H1 (cell line): ENCODE results near the gene LFNG. TPM values are rescaled to one million over a fixed set of nuclear protein-coding genes. Genes with fewer than 3 reads are reported as not detected.
A peak's percentile ranks its signal among the peaks of the same experiment; 100 is the strongest.

Experiments
- CTCF ChIA-PET: fragments of 300-600 bp; sonication (Branson Sonifier 250); formaldehyde crosslinking; loops from one replicate; lab custom pipeline; 2021; ENCODE audit not compliant: partially characterized antibody; lab: Charles Lee
- POLR2A ChIA-PET: fragments of 300-600 bp; sonication (Branson Sonifier 250); formaldehyde crosslinking; loops from one replicate; lab custom pipeline; 2021; ENCODE audit warnings: inconsistent platforms; ENCODE audit not compliant: partially characterized antibody; lab: Charles Lee
- DNase-seq, 2 experiments: peaks; one replicate each; pipeline versions ENCODE4 v3.0.0 to v3.0.0-alpha.2; 2010 to 2022; ENCODE audit warnings: low spot score in 2 of 2, low read depth in 1 of 2, mixed read lengths in 1 of 2
- FAIRE-seq: peaks from 2 replicates; lab custom pipeline; 2011; peaks lifted over from hg19 to GRCh38; lab: Jason Lieb, UNC
- H2AFZ ChIP-seq: 2 replicates; pipeline ENCODE4 v1.8.1; 2012; ENCODE audit warnings: low read length, inconsistent platforms
- H2AK5ac ChIP-seq: 2 replicates; pipeline ENCODE4 v1.6.1; 2013; ENCODE audit warnings: low read depth, low read length
- H2BK120ac ChIP-seq: replicated peaks from 2 replicates; pipeline ENCODE3; 2013; ENCODE audit warnings: low read depth, low read length, inconsistent platforms
- H2BK12ac ChIP-seq: 2 replicates; pipeline ENCODE4 v1.6.1; 2013; ENCODE audit warnings: low read depth, low read length
- H2BK15ac ChIP-seq: 2 replicates; pipeline ENCODE4 v1.6.1; 2013; ENCODE audit warnings: low read length
- H2BK20ac ChIP-seq: 2 replicates; pipeline ENCODE4 v1.6.1; 2013; ENCODE audit warnings: low read length
- H2BK5ac ChIP-seq: 2 replicates; pipeline ENCODE4 v1.6.1; 2013; ENCODE audit warnings: low read depth, low read length
- H3K14ac ChIP-seq: 2 replicates; pipeline ENCODE4 v1.6.1; 2013; ENCODE audit warnings: inconsistent platforms; ENCODE audit not compliant: insufficient read length
- H3K18ac ChIP-seq: 2 replicates; pipeline ENCODE4 v1.6.1; 2013; ENCODE audit warnings: low read length; ENCODE audit errors: extremely low read depth
- H3K23ac ChIP-seq: 2 replicates; pipeline ENCODE4 v1.6.1; 2013; ENCODE audit warnings: inconsistent platforms; ENCODE audit not compliant: insufficient read length
- H3K23me2 ChIP-seq: 2 replicates; pipeline ENCODE4 v1.6.1; 2013; ENCODE audit warnings: low read depth, low read length
- H3K27ac ChIP-seq: 2 replicates; pipeline ENCODE4 v1.6.1; 2011; ENCODE audit warnings: low read depth, low read length, inconsistent platforms
- H3K27me3 ChIP-seq, 4 experiments: replicated peaks in 1 of 4; 1 replicate in 1 of 4; 2 replicates in 3 of 4; pipeline versions ENCODE4 v1.6.1 to v1.8.1; 2011 to 2013; ENCODE audit warnings: low read length in 3 of 4, mild to moderate bottlenecking in 3 of 4, inconsistent platforms in 2 of 4, mixed read lengths in 2 of 4, moderate library complexity in 1 of 4; ENCODE audit not compliant: control insufficient read depth in 3 of 4, insufficient read depth in 3 of 4; ENCODE audit errors: extremely low read depth in 1 of 4
- H3K36me3 ChIP-seq, 4 experiments: 2 replicates each; pipeline versions ENCODE4 v1.6.1 to v1.8.1; 2011 to 2013; ENCODE audit warnings: mild to moderate bottlenecking in 4 of 4, low read length in 3 of 4, moderate library complexity in 2 of 4, control low read depth in 1 of 4, inconsistent platforms in 1 of 4; ENCODE audit not compliant: insufficient read depth in 4 of 4, control insufficient read depth in 2 of 4
- H3K4ac ChIP-seq: replicated peaks from 2 replicates; pipeline ENCODE3; 2013; ENCODE audit warnings: low read length, low read depth, mixed read lengths, inconsistent platforms; ENCODE audit not compliant: insufficient read length
- H3K4me1 ChIP-seq, 4 experiments: replicated peaks in 1 of 4; 1 replicate in 1 of 4; 2 replicates in 3 of 4; pipeline versions ENCODE4 v1.6.1 to v1.8.1; 2011 to 2013; ENCODE audit warnings: low read length in 3 of 4, inconsistent platforms in 2 of 4, mixed read lengths in 1 of 4; ENCODE audit not compliant: insufficient read depth in 4 of 4, control insufficient read depth in 3 of 4
- H3K4me2 ChIP-seq, 2 experiments: 2 replicates each; pipeline versions ENCODE4 v1.6.1 to v1.8.1; 2011 to 2013; ENCODE audit warnings: low read depth in 2 of 2, low read length in 2 of 2, control low read depth in 1 of 2, inconsistent platforms in 1 of 2, mild to moderate bottlenecking in 1 of 2; ENCODE audit not compliant: insufficient read depth in 1 of 2
- H3K4me3 ChIP-seq, 4 experiments: fragments of 200-600, 300-600 bp in 1 of 4; sonication (generic), shearing (Covaris generic), sonication (Bioruptor Twin) in 1 of 4; 2 replicates each; pipeline versions ENCODE4 v1.5.1 to v1.8.1; 2011 to 2016; ENCODE audit warnings: low read length in 4 of 4, low read depth in 3 of 4, control low read depth in 2 of 4, inconsistent platforms in 2 of 4, mild to moderate bottlenecking in 2 of 4, mixed read lengths in 1 of 4, moderate library complexity in 1 of 4; ENCODE audit not compliant: insufficient read depth in 2 of 4; ENCODE audit errors: extremely low read depth in 1 of 4
- H3K56ac ChIP-seq: replicated peaks from 2 replicates; pipeline ENCODE3; 2013; ENCODE audit warnings: low read depth, mild to moderate bottlenecking, mixed read lengths, low read length, inconsistent platforms; ENCODE audit not compliant: insufficient read length
- H3K79me1 ChIP-seq: 2 replicates; pipeline ENCODE4 v1.6.1; 2013; ENCODE audit warnings: low read depth, low read length, control low read depth
- H3K79me2 ChIP-seq, 2 experiments: 2 replicates each; pipeline versions ENCODE4 v1.6.1 to v1.8.1; 2012 to 2013; ENCODE audit warnings: low read length in 2 of 2, mild to moderate bottlenecking in 2 of 2, inconsistent platforms in 1 of 2; ENCODE audit not compliant: insufficient read depth in 2 of 2, control insufficient read depth in 1 of 2
- H3K9ac ChIP-seq, 4 experiments: replicated peaks in 1 of 4; 1 replicate in 1 of 4; 2 replicates in 3 of 4; pipeline versions ENCODE4 v1.6.1 to v1.8.1; 2011 to 2013; ENCODE audit warnings: low read depth in 3 of 4, low read length in 3 of 4, control low read depth in 2 of 4, mild to moderate bottlenecking in 2 of 4, moderate library complexity in 2 of 4, inconsistent platforms in 1 of 4; ENCODE audit errors: extremely low read depth in 1 of 4
- H3K9me3 ChIP-seq, 2 experiments: 2 replicates each; pipeline versions ENCODE4 v1.6.1 to v1.8.1; 2012 to 2013; ENCODE audit warnings: mild to moderate bottlenecking in 2 of 2, moderate library complexity in 2 of 2, control low read depth in 1 of 2, inconsistent platforms in 1 of 2, low read depth in 1 of 2, low read length in 1 of 2, mixed read lengths in 1 of 2; ENCODE audit not compliant: insufficient read depth in 2 of 2
- H4K20me1 ChIP-seq, 2 experiments: replicated peaks in 1 of 2; 2 replicates each; pipeline versions ENCODE3 to v1.8.1; 2011 to 2013; ENCODE audit warnings: inconsistent platforms in 2 of 2, low read length in 2 of 2, mild to moderate bottlenecking in 1 of 2; ENCODE audit not compliant: insufficient read depth in 2 of 2, control insufficient read depth in 1 of 2
- H4K5ac ChIP-seq: 2 replicates; pipeline ENCODE4 v1.6.1; 2013; ENCODE audit warnings: low read length, low read depth, mixed read lengths, inconsistent platforms; ENCODE audit not compliant: insufficient read length
- H4K8ac ChIP-seq: 2 replicates; pipeline ENCODE4 v1.8.0; 2013; ENCODE audit warnings: mild to moderate bottlenecking, moderate library complexity, low read length, inconsistent platforms; ENCODE audit not compliant: insufficient read depth; ENCODE audit errors: extremely low read depth
- H4K91ac ChIP-seq: replicated peaks from 2 replicates; pipeline ENCODE3; 2013; ENCODE audit warnings: low read length, mixed read lengths, inconsistent platforms; ENCODE audit not compliant: insufficient read length
- ATF2 ChIP-seq: IDR thresholded peaks from 2 replicates; pipeline ENCODE4 v1.6.1; 2012; ENCODE audit warnings: low read length, inconsistent platforms
- JUN ChIP-seq: IDR thresholded peaks from 2 replicates; pipeline ENCODE4 v1.6.1; 2011; ENCODE audit warnings: low read depth, mild to moderate bottlenecking, improper control_type of control experiment, low read length
- KDM5A ChIP-seq: fragments of 200-600 bp; IDR thresholded peaks from 2 replicates; pipeline ENCODE4 v1.7.1; 2012; ENCODE audit warnings: mild to moderate bottlenecking, low read length, inconsistent platforms, mixed read lengths
- POU5F1 ChIP-seq: IDR thresholded peaks from 2 replicates; pipeline ENCODE4 v1.6.1; 2011; ENCODE audit warnings: low read depth, mild to moderate bottlenecking, low read length, moderate library complexity
- YY1 ChIP-seq: IDR thresholded peaks from 2 replicates; pipeline ENCODE4 v1.6.1; 2011; ENCODE audit warnings: low read depth, mild to moderate bottlenecking, low read length
- WGBS, 2 experiments: shearing (Covaris generic) in 1 of 2; methylation state at CpG; one replicate each; pipeline versions ENCODE4 v1.1.6 to v1.1.7; 2013 to 2015; ENCODE audit warnings: low lambda C conversion rate in 2 of 2, mixed read lengths in 2 of 2, inconsistent platforms in 1 of 2, low coverage in 1 of 2, missing lambda C conversion rate in 1 of 2; ENCODE audit not compliant: insufficient replicate concordance in 2 of 2, insufficient coverage in 1 of 2, insufficient read length in 1 of 2; ENCODE audit errors: extremely low coverage in 1 of 2, missing lambda C conversion rate in 1 of 2; 5-methylcytosine and 5-hydroxymethylcytosine counted together
- polyA plus RNA-seq, 7 experiments: library from polyadenylated mRNA; depleted of rRNA in 3 of 7; stranded (reverse) in 5 of 7; unstranded in 2 of 7; fragments of >200 nt in 5 of 7; fragments of 200-250 nt in 2 of 7; gene quantifications; 1 replicate in 5 of 7; 2 replicates in 1 of 7; 4 replicates in 1 of 7; pipeline versions ENCODE4 v1.2.1 to v1.2.3, GENCODE V29; 2011 to 2013; ENCODE audit warnings: missing spikeins in 2 of 7, mixed read lengths in 2 of 7
- total RNA-seq: library from RNA; stranded (reverse); fragmentation: NEBNext Ultra II Directional; extraction: Animal tissue kit (Norgen Biotek cat#: 25700); gene quantifications from 2 replicates; pipeline ENCODE4 v1.2.1, GENCODE V29; 2021

LFNG gene
- total and polyA plus RNA-seq, 2 of the 8 experiments (the other 6 are each of a cell fraction or from before 2014, with no cell fraction given): 31.6 to 35.6 TPM

DNA sequence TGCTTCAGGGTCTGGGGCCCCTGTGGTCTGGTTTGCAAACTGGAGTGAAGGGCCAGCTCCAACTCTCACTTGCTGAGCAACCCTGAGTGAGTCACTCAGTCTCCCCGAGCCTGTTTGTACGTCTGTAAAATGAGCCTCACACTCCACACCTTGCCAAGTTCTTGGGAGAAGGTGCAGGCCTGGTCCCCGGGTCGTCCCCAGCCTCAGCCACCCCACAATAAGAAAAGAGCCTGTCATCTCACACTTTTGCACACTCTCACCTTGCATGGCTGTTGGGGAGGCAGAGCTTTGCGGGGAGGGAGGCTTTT lies 48.6 kb upstream of the LFNG start:
- no peak for FAIRE-seq
- peak overlapping the region; percentile 35 for H4K91ac ChIP-seq
- CTCF ChIA-PET: interaction anchor here (0.5 to 15.9 kb wide), 21 partner anchors 9 to 210 kb away, joined by 3 to 266 read pairs (median 7); no protein-coding TSS in a partner anchor

More for the DNA sequence above, 48.6 kb upstream of the LFNG start:
- Histone ChIP-seq H2BK12ac (peak overlapping the region; percentile 95; the same call in 1 of the 2 replicates), H2BK15ac (no peak overlapping the region; the same call in 1 of the 2 replicates), H3K18ac (peak overlapping the region; percentile 34), H3K14ac (no peak overlapping the region), H3K4me1 (peaks cover under 1 to 21% (median 17%) of the 10 kb centered on the region in 4 experiments), H3K27ac (no peak overlapping the region), H4K20me1 (no peaks in the 10 kb centered on the region), H3K36me3 (no peaks in the 10 kb centered on the region), H3K9me3 (no peaks in the 10 kb centered on the region), H4K5ac (no peak overlapping the region)
- POLR2A ChIA-PET: interaction anchor here (0.6 to 1.6 kb wide), 8 partner anchors 10 to 173 kb away, joined by 3 to 7 read pairs (median 3); partner anchors contain the start of gene BRAT1
- WGBS, 2 experiments: 93% methylated on average over 5 of the region's 5 CpGs; no CpG with 5 or more reads in 1 of the 2 experiments
- no peak for TF ChIP-seq YY1
- no peak for TF ChIP-seq POU5F1
- TF ChIP-seq JUN: no peak
- no peak for TF ChIP-seq ATF2
- TF ChIP-seq KDM5A: no peak
- TF ChIP-seq, all 59 proteins: peak for 0
- peak overlapping the region; percentile 15 for H3K4ac ChIP-seq
- H4K8ac ChIP-seq: no peak overlapping the region; the same call in 1 of the 2 replicates
- no peak overlapping the region; a peak in 1 of 4 replicates for H3K4me2 ChIP-seq
- no peaks in the 10 kb centered on the region; a peak in 2 of 7 replicates for H3K27me3 ChIP-seq
- no peak overlapping the region for H3K9ac ChIP-seq
- peak overlapping the region; percentile 83 for H2BK20ac ChIP-seq
- no peak overlapping the region for H3K4me3 ChIP-seq
- H2AK5ac ChIP-seq: peak overlapping the region; percentile 24; the same call in 1 of the 2 replicates
- no peaks in the 10 kb centered on the region for H3K79me2 ChIP-seq
- H3K23me2 ChIP-seq: no peaks in the 10 kb centered on the region; the same call in 1 of the 2 replicates
- peak overlapping the region; percentile 11 for H2BK120ac ChIP-seq
- H3K79me1 ChIP-seq: no peaks in the 10 kb centered on the region
- no peak overlapping the region for H3K56ac ChIP-seq
- H2BK5ac ChIP-seq: peak overlapping the region; percentile 96; the same call in 1 of the 2 replicates
- DNase-seq: no peak
- H2AFZ ChIP-seq: no peak overlapping the region
- H3K23ac ChIP-seq: no peak overlapping the region
